Stimulated activated CD4-positive, alpha-beta T cell treated with anti-CD3 and anti-CD28 coated beads, Interleukin-1b, Interleukin-23, amount 100 ng/mL, for 48 hours (primary cell): Measurements from ENCODE around the gene SHLD1.

Experiments used
- DNase-seq: peaks from one replicate; pipeline ENCODE4 v3.0.0-alpha.2; 2020

SHLD1 gene

GRCh38 chr20:5855939-5856338 is 105.7 kb downstream of the SHLD1 start:
- no peak for DNase-seq

GRCh38 chr20:5859608-5860007 is 109.4 kb downstream of the SHLD1 start:
- DNase-seq: no peak

- no peak for DNase-seq
Observed at GRCh38 chr20:5862703-5863039, 112.5 kb downstream of the SHLD1 start.

GRCh38 chr20:5863040-5863833 is 113.0 kb downstream of the SHLD1 start:
- no peak for DNase-seq

GRCh38 chr20:5864428-5864827 is 114.2 kb downstream of the SHLD1 start:
- DNase-seq: no peak

- no peak for DNase-seq
Observed at GRCh38 chr20:5864873-5865587, 114.8 kb downstream of the SHLD1 start.

- no peak for DNase-seq
Observed at GRCh38 chr20:5865604-5866003, 115.4 kb downstream of the SHLD1 start.

- no peak for DNase-seq
Observed at GRCh38 chr20:5870568-5870981, 120.4 kb downstream of the SHLD1 start.

GRCh38 chr20:5871459-5872410 is 121.5 kb downstream of the SHLD1 start:
- DNase-seq: no peak

- DNase-seq: no peak
Observed at GRCh38 chr20:5877128-5877527, 126.9 kb downstream of the SHLD1 start.

- DNase-seq: no peak
Observed at GRCh38 chr20:5880326-5880725, 130.1 kb downstream of the SHLD1 start.

- DNase-seq: no peak
Observed at GRCh38 chr20:5881703-5882102, 131.5 kb downstream of the SHLD1 start.

GRCh38 chr20:5882166-5882565 is 132.0 kb downstream of the SHLD1 start:
- DNase-seq: no peak

GRCh38 chr20:5884465-5885335 is 134.5 kb downstream of the SHLD1 start:
- DNase-seq: no peak

- no peak for DNase-seq
Observed at GRCh38 chr20:5885866-5886265, 135.7 kb downstream of the SHLD1 start.

GRCh38 chr20:5886788-5887187 is 136.6 kb downstream of the SHLD1 start:
- no peak for DNase-seq

- no peak for DNase-seq
Observed at GRCh38 chr20:5887386-5887785, 137.2 kb downstream of the SHLD1 start.

- no peak for DNase-seq
Observed at GRCh38 chr20:5888041-5888440, 137.8 kb downstream of the SHLD1 start.

- DNase-seq: no peak
Observed at GRCh38 chr20:5890773-5891441, 140.7 kb downstream of the SHLD1 start.

- no peak for DNase-seq
Observed at GRCh38 chr20:5893052-5893451, 142.9 kb downstream of the SHLD1 start.

GRCh38 chr20:5893621-5894020 is 143.4 kb downstream of the SHLD1 start:
- DNase-seq: no peak

GRCh38 chr20:5895626-5896025 is 145.4 kb downstream of the SHLD1 start:
- no peak for DNase-seq
